Astrocyte (in vitro differentiated cells and primary cell): Measurements from ENCODE around the gene TMEM170B. TPM values are rescaled to one million over a fixed set of nuclear protein-coding genes. Genes with fewer than 3 reads are reported as not detected.
A peak's percentile ranks its signal among the peaks of the same experiment; 100 is the strongest.

Source experiments
- DNase-seq: peaks from one replicate; pipeline ENCODE4 v3.0.0-alpha.2; 2010; ENCODE audit warnings: low read depth
- FAIRE-seq: peaks from 2 replicates; lab custom pipeline; 2011; peaks lifted over from hg19 to GRCh38; lab: Jason Lieb, UNC
- H2AFZ ChIP-seq: 2 replicates; pipeline ENCODE4 v1.6.0; 2012; ENCODE audit warnings: low read depth, low read length, inconsistent platforms
- H3K27ac ChIP-seq: 2 replicates; pipeline ENCODE4 v1.5.1; 2011; ENCODE audit warnings: low read depth, low read length, inconsistent platforms
- H3K27me3 ChIP-seq: 2 replicates; pipeline ENCODE4 v1.6.0; 2011; ENCODE audit warnings: low read length, inconsistent platforms; ENCODE audit not compliant: insufficient read depth
- H3K36me3 ChIP-seq: 2 replicates; pipeline ENCODE4 v1.5.1; 2011; ENCODE audit warnings: low read length, inconsistent platforms; ENCODE audit not compliant: insufficient read depth
- H3K4me1 ChIP-seq: 2 replicates; pipeline ENCODE4 v1.5.1; 2011; ENCODE audit warnings: low read length, inconsistent platforms; ENCODE audit not compliant: insufficient read depth
- H3K4me2 ChIP-seq: 2 replicates; pipeline ENCODE4 v1.6.0; 2012; ENCODE audit warnings: low read length, inconsistent platforms
- H3K4me3 ChIP-seq: 2 replicates; pipeline ENCODE4 v1.5.1; 2011; ENCODE audit warnings: low read depth, mild to moderate bottlenecking, low read length, inconsistent platforms; ENCODE audit not compliant: insufficient read depth
- H3K79me2 ChIP-seq: 2 replicates; pipeline ENCODE4 v1.6.0; 2012; ENCODE audit warnings: mild to moderate bottlenecking, low read length, inconsistent platforms; ENCODE audit not compliant: insufficient read depth
- H3K9ac ChIP-seq: 2 replicates; pipeline ENCODE4 v1.6.0; 2012; ENCODE audit warnings: mild to moderate bottlenecking, low read length, inconsistent platforms
- H3K9me3 ChIP-seq: 2 replicates; pipeline ENCODE4 v1.5.1; 2012; ENCODE audit warnings: low read depth, mild to moderate bottlenecking, low read length, inconsistent platforms; ENCODE audit not compliant: insufficient read depth
- H4K20me1 ChIP-seq: 2 replicates; pipeline ENCODE4 v1.6.0; 2012; ENCODE audit warnings: low read length, inconsistent platforms; ENCODE audit not compliant: insufficient read depth
- H3K27ac Mint-ChIP-seq: one replicate; pipeline ENCODE4 v1.8.0; 2021; ENCODE audit warnings: mild to moderate bottlenecking, mixed read lengths; ENCODE audit not compliant: unreplicated experiment
- H3K27me3 Mint-ChIP-seq: one replicate; pipeline ENCODE4 v1.8.0; 2021; ENCODE audit warnings: low read depth, mixed read lengths; ENCODE audit not compliant: unreplicated experiment
- H3K36me3 Mint-ChIP-seq: one replicate; pipeline ENCODE4 v1.8.0; 2021; ENCODE audit warnings: low read depth, mixed read lengths; ENCODE audit not compliant: unreplicated experiment
- H3K4me1 Mint-ChIP-seq: one replicate; pipeline ENCODE4 v1.8.0; 2021; ENCODE audit warnings: low read depth, mixed read lengths; ENCODE audit not compliant: unreplicated experiment
- H3K4me3 Mint-ChIP-seq: one replicate; pipeline ENCODE4 v1.8.0; 2021; ENCODE audit warnings: mild to moderate bottlenecking, moderate library complexity, mixed read lengths; ENCODE audit not compliant: unreplicated experiment
- H3K9me3 Mint-ChIP-seq: one replicate; pipeline ENCODE4 v1.8.0; 2021; ENCODE audit warnings: mild to moderate bottlenecking, mixed read lengths; ENCODE audit not compliant: unreplicated experiment
- EZH2 ChIP-seq: IDR thresholded peaks from 2 replicates; pipeline ENCODE4 v1.6.1; 2012; ENCODE audit warnings: mild to moderate bottlenecking, low read length, inconsistent platforms; ENCODE audit not compliant: insufficient read depth
- total RNA-seq: library from RNA; stranded (reverse); gene quantifications from 2 replicates; pipeline ENCODE4 v1.2.1, GENCODE V29; 2021
- TF ChIP-seq, protein P1 (sequence below): IDR thresholded peaks from 2 replicates; pipeline ENCODE4 v1.5.1; 2011; ENCODE audit warnings: low read depth, mild to moderate bottlenecking, inconsistent platforms, low read length, moderate library complexity; ENCODE audit not compliant: insufficient read depth

TMEM170B gene
- total RNA-seq, 1 donor from 2014 or later = 2.5 TPM

DNA sequence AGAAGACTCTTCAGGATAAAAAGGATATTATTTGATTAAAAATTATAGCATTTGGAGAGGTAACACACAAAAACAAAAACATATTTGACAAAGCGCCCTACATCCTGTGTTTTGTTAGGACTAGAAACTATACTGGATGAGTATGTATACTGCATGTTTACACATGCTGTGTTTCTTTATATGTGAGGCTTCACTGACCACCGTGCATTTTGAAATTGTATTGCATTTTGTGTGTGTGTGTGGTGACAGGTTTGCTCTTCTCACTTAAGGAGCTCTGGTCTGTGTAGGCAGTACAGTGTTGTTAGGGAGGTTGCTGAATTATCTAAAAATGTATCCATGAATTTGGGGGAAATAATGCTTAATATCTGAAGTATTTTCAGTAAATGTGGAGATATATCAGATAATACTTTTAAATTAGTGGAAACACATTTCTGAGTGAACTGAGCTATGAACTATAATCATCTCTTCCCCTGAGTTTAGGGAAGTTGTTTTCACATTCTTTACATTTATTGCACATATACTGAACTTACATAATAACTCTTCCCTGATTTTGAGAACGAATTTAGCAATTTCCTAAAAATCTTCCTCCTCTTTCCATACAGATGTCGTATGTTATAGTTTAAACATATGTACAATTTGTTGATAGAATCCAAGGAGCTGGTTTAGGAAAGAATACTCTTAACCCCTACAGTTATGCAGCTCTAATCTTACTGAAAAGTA lies 43.3 kb downstream of the TMEM170B start:
- Histone ChIP-seq H3K4me3 (no peak overlapping the region), H3K4me2 (no peak overlapping the region), H3K36me3 (no peaks in the 10 kb centered on the region), H3K79me2 (no peaks in the 10 kb centered on the region), H3K27ac (no peak overlapping the region), H2AFZ (no peak overlapping the region), H3K9ac (no peak overlapping the region), H4K20me1 (no peaks in the 10 kb centered on the region), H3K4me1 (peaks cover 9% of the 10 kb centered on the region), H3K9me3 (no peaks in the 10 kb centered on the region), H3K27me3 (no peaks in the 10 kb centered on the region)
- H3K27me3 Mint-ChIP-seq = no peaks in the 10 kb centered on the region
- no peaks in the 10 kb centered on the region for H3K36me3 Mint-ChIP-seq
- peaks cover 10% of the 10 kb centered on the region for H3K4me1 Mint-ChIP-seq
- TF ChIP-seq, protein P1, sequence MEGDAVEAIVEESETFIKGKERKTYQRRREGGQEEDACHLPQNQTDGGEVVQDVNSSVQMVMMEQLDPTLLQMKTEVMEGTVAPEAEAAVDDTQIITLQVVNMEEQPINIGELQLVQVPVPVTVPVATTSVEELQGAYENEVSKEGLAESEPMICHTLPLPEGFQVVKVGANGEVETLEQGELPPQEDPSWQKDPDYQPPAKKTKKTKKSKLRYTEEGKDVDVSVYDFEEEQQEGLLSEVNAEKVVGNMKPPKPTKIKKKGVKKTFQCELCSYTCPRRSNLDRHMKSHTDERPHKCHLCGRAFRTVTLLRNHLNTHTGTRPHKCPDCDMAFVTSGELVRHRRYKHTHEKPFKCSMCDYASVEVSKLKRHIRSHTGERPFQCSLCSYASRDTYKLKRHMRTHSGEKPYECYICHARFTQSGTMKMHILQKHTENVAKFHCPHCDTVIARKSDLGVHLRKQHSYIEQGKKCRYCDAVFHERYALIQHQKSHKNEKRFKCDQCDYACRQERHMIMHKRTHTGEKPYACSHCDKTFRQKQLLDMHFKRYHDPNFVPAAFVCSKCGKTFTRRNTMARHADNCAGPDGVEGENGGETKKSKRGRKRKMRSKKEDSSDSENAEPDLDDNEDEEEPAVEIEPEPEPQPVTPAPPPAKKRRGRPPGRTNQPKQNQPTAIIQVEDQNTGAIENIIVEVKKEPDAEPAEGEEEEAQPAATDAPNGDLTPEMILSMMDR = no peak
- no peak overlapping the region for H3K4me3 Mint-ChIP-seq
- FAIRE-seq (no peak), DNase-seq (no peak)
- no peak overlapping the region for H3K27ac Mint-ChIP-seq
- H3K9me3 Mint-ChIP-seq = no peaks in the 10 kb centered on the region

DNA sequence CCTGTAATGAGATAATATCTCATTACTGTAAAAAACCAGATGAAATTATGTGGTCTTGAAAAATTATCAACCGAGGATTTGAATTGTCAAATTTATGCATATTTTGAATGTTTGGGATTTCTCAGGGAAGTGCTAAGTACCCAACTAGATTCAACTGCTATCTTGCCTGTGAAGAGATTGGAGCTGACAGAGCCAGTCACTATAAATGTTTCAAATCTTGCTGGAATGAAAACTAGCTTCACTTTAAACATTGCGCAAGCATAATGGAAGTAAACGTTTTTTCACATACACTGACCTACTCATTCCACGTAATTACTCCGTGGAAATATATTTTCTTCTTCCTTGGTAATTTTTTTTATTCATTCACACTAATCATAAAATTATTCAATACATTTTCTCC lies 46.7 kb downstream of the TMEM170B start:
- H3K4me2 ChIP-seq = no peak overlapping the region
- H3K9ac ChIP-seq = no peak overlapping the region
- H3K9me3 ChIP-seq = no peaks in the 10 kb centered on the region
- Mint-ChIP-seq H3K27ac (no peak overlapping the region), H3K36me3 (peaks cover 1% of the 10 kb centered on the region), H3K4me3 (no peak overlapping the region), H3K27me3 (no peaks in the 10 kb centered on the region), H3K9me3 (peaks cover 2% of the 10 kb centered on the region), H3K4me1 (peaks cover 23% of the 10 kb centered on the region)
- H3K36me3 ChIP-seq = no peaks in the 10 kb centered on the region
- H3K4me1 ChIP-seq = peaks cover 23% of the 10 kb centered on the region
- no peaks in the 10 kb centered on the region for H3K79me2 ChIP-seq
- no peak overlapping the region for H3K27ac ChIP-seq
- FAIRE-seq (no peak), DNase-seq (no peak)
- TF ChIP-seq, protein P1 = no peak
- H2AFZ ChIP-seq = no peak overlapping the region
- no peak overlapping the region for H3K4me3 ChIP-seq
- H3K27me3 ChIP-seq = no peaks in the 10 kb centered on the region
- no peaks in the 10 kb centered on the region for H4K20me1 ChIP-seq

DNA sequence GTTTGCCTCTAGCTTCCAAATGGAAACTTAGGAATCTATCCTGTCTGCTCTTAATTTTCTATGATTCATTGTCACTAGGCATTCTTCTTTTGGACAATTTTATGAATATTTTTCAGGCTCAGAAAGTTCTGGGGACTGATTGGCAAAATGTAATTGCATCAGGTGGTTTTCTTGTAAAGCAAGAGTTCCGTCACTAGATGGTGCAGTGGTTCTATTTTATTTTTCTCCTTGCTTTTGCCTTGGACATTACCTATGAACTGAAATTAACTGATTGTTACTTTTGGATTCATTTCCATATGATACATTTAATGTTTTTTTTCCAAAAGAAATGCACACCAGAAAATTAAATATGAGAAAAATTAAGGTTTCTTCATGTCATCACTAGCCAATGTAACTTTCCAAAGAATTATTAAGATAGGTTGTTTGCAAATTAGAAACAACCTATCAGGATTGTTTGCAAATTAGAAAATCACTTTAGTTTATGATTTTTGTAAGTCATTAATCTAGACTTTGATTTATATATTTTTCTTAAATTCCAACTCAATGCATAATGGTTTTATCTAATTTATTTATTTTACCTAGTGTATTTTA lies 48.0 kb downstream of the TMEM170B start:
- H3K4me1 Mint-ChIP-seq = peaks cover 32% of the 10 kb centered on the region
- H3K4me3 Mint-ChIP-seq = no peak overlapping the region
- peak overlapping the region; percentile 24 for H3K27ac Mint-ChIP-seq
- DNase-seq = no peak
- peaks cover 4% of the 10 kb centered on the region for H3K9me3 Mint-ChIP-seq
- H3K4me1 ChIP-seq = peaks cover 35% of the 10 kb centered on the region
- H4K20me1 ChIP-seq = no peaks in the 10 kb centered on the region
- H3K27me3 Mint-ChIP-seq = no peaks in the 10 kb centered on the region
- H3K9ac ChIP-seq = no peak overlapping the region
- no peaks in the 10 kb centered on the region for H3K9me3 ChIP-seq
- peak; percentile 75 for FAIRE-seq
- no peak overlapping the region for H3K4me3 ChIP-seq
- no peaks in the 10 kb centered on the region for H3K36me3 ChIP-seq
- H3K27ac ChIP-seq = no peak overlapping the region
- H3K36me3 Mint-ChIP-seq = peaks cover 3% of the 10 kb centered on the region
- TF ChIP-seq, protein P1 = peak; percentile 73
- no peak for TF ChIP-seq EZH2
- H3K27me3 ChIP-seq = no peaks in the 10 kb centered on the region
- H2AFZ ChIP-seq = no peak overlapping the region
- no peaks in the 10 kb centered on the region for H3K79me2 ChIP-seq
- H3K4me2 ChIP-seq = no peak overlapping the region
